Ishikawa (cell line): ENCODE results near the gene CHRM5.

Source experiments
- MAX ChIP-seq: IDR thresholded peaks from 2 replicates; pipeline ENCODE4 v1.6.1; 2012
- RAD21 ChIP-seq: IDR thresholded peaks from 2 replicates; pipeline ENCODE4 v1.6.1; 2012; ENCODE audit warnings: low read depth
- TEAD4 ChIP-seq: IDR thresholded peaks from 2 replicates; pipeline ENCODE4 v1.6.1; 2012

- TF ChIP-seq RAD21 (no peak), MAX (no peak), TEAD4 (no peak)
Observed at GRCh38 chr15:33968821-33969220, 524 bp downstream of the CHRM5 start.
